Bronchial epithelial cell (primary cell): Measurements from ENCODE around the gene PCP4L1. TPM values are rescaled to one million over a fixed set of nuclear protein-coding genes. Genes with fewer than 3 reads are reported as not detected.

Source experiments
- DNase-seq: peaks from one replicate; pipeline ENCODE4 v3.0.0-alpha.2; 2010; ENCODE audit warnings: low read depth
- FAIRE-seq: peaks from 2 replicates; lab custom pipeline; 2011; peaks lifted over from hg19 to GRCh38; lab: Jason Lieb, UNC
- H3K27me3 ChIP-seq: 2 replicates; pipeline ENCODE4 v1.5.1; 2011; ENCODE audit warnings: low read length; ENCODE audit not compliant: control insufficient read depth, insufficient read depth
- H3K36me3 ChIP-seq: 2 replicates; pipeline ENCODE4 v1.5.1; 2011; ENCODE audit warnings: low read length; ENCODE audit not compliant: control insufficient read depth, insufficient read depth
- H3K4me3 ChIP-seq: 2 replicates; pipeline ENCODE4 v1.5.1; 2011; ENCODE audit warnings: mild to moderate bottlenecking, low read depth, low read length, control low read depth
- total RNA-seq: library from RNA; depleted of rRNA; stranded (reverse); fragments of >200 nt; gene quantifications from 2 replicates; pipeline ENCODE4 v1.2.1, GENCODE V29; 2014
- TF ChIP-seq, protein P1 (sequence below): IDR thresholded peaks from 2 replicates; pipeline ENCODE4 v1.5.1; 2011; ENCODE audit warnings: mild to moderate bottlenecking, moderate library complexity, low read length, control low read depth, inconsistent platforms; ENCODE audit not compliant: insufficient read depth, severe bottlenecking

Gene PCP4L1
- total RNA-seq, 1 donor from 2014 or later: 0.26 TPM

DNA sequence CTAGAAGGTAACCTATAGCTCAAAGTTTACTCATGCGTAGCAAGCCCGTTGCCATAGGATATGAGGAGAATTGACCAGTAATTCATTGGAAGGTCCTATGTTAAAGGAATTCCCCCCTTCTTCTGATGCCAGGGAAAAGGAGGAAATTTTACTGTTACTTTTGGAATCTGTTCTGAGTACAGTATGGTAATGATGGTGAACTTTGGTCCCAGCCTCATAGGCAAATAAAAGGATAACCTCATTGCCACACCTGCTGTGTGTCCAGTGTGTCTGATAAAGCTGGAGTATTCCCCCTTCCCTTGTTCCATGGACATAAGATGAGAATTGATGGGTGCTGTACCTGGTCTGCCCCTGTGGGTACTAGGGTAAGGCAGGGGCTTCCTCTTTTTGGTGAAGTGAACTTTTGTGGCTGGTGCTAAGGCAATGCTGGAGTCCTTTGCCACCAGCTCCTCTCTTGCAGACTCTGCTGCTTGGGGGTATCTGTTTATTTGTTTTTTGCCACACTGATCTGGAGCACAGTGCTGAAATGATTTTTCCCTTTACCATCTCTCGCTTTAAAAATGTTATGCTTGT lies 29.0 kb downstream of the PCP4L1 start:
- DNase-seq: no peak
- FAIRE-seq: no peak
- H3K4me3 ChIP-seq: no peak overlapping the region
- H3K27me3 ChIP-seq: peaks cover 1% of the 10 kb centered on the region
- TF ChIP-seq, protein P1, sequence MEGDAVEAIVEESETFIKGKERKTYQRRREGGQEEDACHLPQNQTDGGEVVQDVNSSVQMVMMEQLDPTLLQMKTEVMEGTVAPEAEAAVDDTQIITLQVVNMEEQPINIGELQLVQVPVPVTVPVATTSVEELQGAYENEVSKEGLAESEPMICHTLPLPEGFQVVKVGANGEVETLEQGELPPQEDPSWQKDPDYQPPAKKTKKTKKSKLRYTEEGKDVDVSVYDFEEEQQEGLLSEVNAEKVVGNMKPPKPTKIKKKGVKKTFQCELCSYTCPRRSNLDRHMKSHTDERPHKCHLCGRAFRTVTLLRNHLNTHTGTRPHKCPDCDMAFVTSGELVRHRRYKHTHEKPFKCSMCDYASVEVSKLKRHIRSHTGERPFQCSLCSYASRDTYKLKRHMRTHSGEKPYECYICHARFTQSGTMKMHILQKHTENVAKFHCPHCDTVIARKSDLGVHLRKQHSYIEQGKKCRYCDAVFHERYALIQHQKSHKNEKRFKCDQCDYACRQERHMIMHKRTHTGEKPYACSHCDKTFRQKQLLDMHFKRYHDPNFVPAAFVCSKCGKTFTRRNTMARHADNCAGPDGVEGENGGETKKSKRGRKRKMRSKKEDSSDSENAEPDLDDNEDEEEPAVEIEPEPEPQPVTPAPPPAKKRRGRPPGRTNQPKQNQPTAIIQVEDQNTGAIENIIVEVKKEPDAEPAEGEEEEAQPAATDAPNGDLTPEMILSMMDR: no peak
- no peaks in the 10 kb centered on the region for H3K36me3 ChIP-seq

DNA sequence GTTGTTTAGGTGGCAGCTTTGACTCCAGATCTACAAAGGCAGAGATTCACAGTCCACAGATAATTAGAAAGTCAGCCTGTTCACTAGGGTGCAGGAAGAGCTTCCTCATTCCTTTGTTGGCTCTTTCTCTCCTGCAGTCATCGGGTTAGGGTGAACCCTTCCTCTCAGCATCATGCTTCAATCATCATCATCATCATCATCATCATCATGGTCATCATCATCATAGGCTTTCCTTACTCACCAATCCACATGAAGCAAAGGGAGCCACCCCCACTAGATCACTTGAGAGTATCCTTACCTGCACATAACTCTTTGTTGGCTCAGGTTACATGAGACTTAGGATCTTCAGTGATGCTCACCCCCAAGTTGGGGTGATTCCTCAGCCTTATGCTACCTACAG lies 32.2 kb downstream of the PCP4L1 start:
- DNase-seq (no peak), FAIRE-seq (no peak)
- TF ChIP-seq, protein P1: no peak
- Histone ChIP-seq H3K27me3 (no peaks in the 10 kb centered on the region), H3K4me3 (no peak overlapping the region), H3K36me3 (no peaks in the 10 kb centered on the region)

DNA sequence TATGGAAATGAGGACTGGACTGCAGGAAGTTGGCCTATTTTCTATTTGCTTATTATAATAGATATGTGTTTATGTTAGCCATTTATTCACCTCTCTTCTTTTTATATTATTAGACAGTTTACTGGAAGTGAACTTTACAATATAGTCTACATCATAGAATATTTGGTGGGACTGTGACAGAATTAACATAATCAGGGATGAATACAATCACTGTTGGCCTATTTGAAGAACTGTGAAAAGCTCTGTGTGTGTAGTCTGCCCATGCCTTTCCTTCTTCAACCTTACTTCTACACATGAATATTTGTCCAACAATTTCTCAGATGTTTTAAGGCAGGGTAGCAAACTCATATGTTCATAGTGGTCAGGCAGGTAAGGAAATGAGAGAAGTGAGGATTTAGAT lies 38.9 kb downstream of the PCP4L1 start:
- FAIRE-seq (no peak), DNase-seq (no peak)

DNA sequence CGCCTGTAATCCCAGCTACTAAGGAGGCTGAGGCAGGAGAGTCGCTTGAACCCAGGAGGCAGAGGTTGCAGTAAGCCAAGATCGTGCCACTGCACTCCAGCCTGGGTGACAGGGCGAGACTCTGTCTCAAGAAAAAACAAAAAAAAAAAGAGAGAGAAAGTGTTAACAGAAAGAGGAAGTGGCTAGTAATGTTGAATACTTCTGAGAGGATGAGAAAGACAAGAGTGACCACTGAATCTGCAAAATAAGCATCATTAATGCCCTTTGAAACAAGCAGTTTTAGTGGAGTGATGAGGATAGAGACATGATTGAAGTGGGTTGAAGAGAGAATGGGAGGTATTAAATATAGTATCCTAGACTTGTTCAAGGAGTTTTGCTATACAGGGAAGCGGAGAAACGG lies 39.6 kb downstream of the PCP4L1 start:
- no peak overlapping the region for H3K4me3 ChIP-seq
- DNase-seq (no peak), FAIRE-seq (no peak)
- H3K27me3 ChIP-seq: no peaks in the 10 kb centered on the region
- TF ChIP-seq, protein P1: no peak
- no peaks in the 10 kb centered on the region for H3K36me3 ChIP-seq

More for the DNA sequence above, 38.9 kb downstream of the PCP4L1 start:
- TF ChIP-seq, protein P1: no peak
- H3K36me3 ChIP-seq: no peaks in the 10 kb centered on the region
- H3K27me3 ChIP-seq: no peaks in the 10 kb centered on the region
- H3K4me3 ChIP-seq: no peak overlapping the region

DNA sequence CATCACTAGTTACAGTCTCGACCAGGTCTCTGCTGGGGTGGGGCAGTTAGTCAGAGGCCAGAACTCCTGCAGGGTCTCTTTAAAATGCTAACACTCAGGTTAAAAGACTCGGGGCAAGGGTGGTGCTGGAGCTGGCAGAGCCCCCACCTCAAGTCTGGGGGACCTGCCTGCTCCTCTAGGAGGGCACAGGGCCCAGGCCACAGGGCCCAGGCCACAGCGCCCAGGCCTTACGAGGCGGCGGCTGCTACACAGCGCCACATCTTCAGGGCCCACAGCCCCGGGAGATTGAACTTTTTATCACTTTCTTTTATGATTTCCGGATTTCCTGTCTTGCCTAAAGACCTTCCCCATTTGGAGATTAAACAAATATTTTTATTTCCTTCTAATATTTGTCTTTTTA lies 40.8 kb downstream of the PCP4L1 start:
- TF ChIP-seq, protein P1: no peak
- H3K4me3 ChIP-seq: no peak overlapping the region
- no peak for FAIRE-seq

DNA sequence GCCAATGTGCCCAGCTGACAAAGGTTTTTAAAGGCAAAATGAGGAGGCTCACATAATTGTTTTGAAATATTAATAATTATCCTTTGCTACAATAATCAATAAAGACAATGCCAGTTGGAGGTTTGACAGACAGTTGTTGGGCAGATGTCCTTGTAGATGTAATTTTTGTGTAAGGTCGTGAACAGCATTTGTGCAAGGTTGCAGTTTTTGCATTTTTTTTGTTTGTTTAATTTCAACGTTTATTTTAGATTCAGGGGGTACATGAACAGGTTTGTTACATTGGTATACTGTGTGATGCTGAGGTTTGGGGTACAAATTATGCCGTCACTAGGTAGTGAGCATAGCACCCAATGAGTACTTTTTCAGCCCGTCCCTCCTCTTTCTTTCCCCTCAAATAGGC lies 41.9 kb downstream of the PCP4L1 start:
- DNase-seq (no peak), FAIRE-seq (no peak)
- TF ChIP-seq, protein P1: no peak
- H3K27me3 ChIP-seq: no peaks in the 10 kb centered on the region
- H3K4me3 ChIP-seq: no peak overlapping the region
- H3K36me3 ChIP-seq: no peaks in the 10 kb centered on the region

More for the DNA sequence above, 40.8 kb downstream of the PCP4L1 start:
- Histone ChIP-seq H3K27me3 (no peaks in the 10 kb centered on the region), H3K36me3 (no peaks in the 10 kb centered on the region)
- no peak for DNase-seq
